GM21423 (cell line): ENCODE results near the gene SPTBN4.
"Not testable (repeated sequence)": the region's sequence is repeated elsewhere in the genome, so short reads cannot be mapped to it uniquely, and the experiment has no call there.

Experiments
- ATAC-seq: cut with Tn5 transposase; IDR thresholded peaks from one replicate; pipeline ENCODE4 v1.9.1; 2021; ENCODE audit warnings: mild to moderate bottlenecking, moderate library complexity; ENCODE audit not compliant: unreplicated experiment

The SPTBN4 gene

GRCh38 chr19:40585241-40585981 lies 118.6 kb downstream of the SPTBN4 start:
- ATAC-seq = no peak

GRCh38 chr19:40585982-40586422 lies 119.2 kb downstream of the SPTBN4 start:
- no peak for ATAC-seq

GRCh38 chr19:40586611-40587010 lies 119.8 kb downstream of the SPTBN4 start:
- no peak for ATAC-seq

- no peak for ATAC-seq
Observed at GRCh38 chr19:40588110-40588854, 121.5 kb downstream of the SPTBN4 start.

- no peak for ATAC-seq
Observed at GRCh38 chr19:40588926-40589569, 122.2 kb downstream of the SPTBN4 start.

- no peak for ATAC-seq
Observed at GRCh38 chr19:40589591-40590429, 123.0 kb downstream of the SPTBN4 start.

GRCh38 chr19:40590464-40591265 lies 123.9 kb downstream of the SPTBN4 start:
- no peak for ATAC-seq

GRCh38 chr19:40591724-40592123 lies 124.9 kb downstream of the SPTBN4 start:
- not testable (repeated sequence) for ATAC-seq

GRCh38 chr19:40592170-40592569 lies 125.4 kb downstream of the SPTBN4 start:
- ATAC-seq = no peak

GRCh38 chr19:40594255-40594654 lies 127.5 kb downstream of the SPTBN4 start:
- no peak for ATAC-seq

- no peak for ATAC-seq
Observed at GRCh38 chr19:40594657-40595091, 127.9 kb downstream of the SPTBN4 start.

- ATAC-seq = no peak
Observed at GRCh38 chr19:40596608-40597328, 130.0 kb downstream of the SPTBN4 start.

- no peak for ATAC-seq
Observed at GRCh38 chr19:40597329-40597838, 130.6 kb downstream of the SPTBN4 start.

- no peak for ATAC-seq
Observed at GRCh38 chr19:40598121-40598917, 131.5 kb downstream of the SPTBN4 start.

GRCh38 chr19:40598918-40599307 lies 132.1 kb downstream of the SPTBN4 start:
- ATAC-seq = no peak

- ATAC-seq = no peak
Observed at GRCh38 chr19:40599331-40599901, 132.6 kb downstream of the SPTBN4 start.

GRCh38 chr19:40599902-40600569 lies 133.2 kb downstream of the SPTBN4 start:
- ATAC-seq = no peak
